Midbrain (tissue), 1 donor: ENCODE measurements around the gene PFDN1.

Experiments
- DNase-seq: peaks from one replicate; lab custom pipeline; 2025; lab: John Stamatoyannopoulos, UW

The PFDN1 gene

DNA sequence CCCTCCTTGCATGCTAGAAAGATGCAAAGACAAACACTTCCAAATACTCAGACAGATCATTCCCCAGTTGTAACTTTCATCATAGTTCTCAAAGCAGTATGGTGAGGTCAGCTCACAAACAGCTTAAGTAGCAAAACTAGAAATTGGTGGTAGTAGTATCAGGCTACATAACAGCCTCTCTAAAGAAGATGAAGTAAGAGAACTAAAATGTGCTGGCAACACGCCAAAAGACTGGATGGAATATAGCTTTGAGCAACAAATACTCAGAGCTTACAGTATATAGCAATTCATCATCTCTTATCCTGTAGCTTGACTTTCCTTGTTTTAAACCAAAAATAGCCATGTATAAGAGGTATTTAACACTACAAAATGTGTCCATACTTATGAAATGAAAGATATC, 7.5 kb downstream of the PFDN1 start:
- no peak for DNase-seq

- no peak for DNase-seq
These were observed 8.1 kb downstream of the PFDN1 start for GRCh38 chr5:140294753-140295152.

DNA sequence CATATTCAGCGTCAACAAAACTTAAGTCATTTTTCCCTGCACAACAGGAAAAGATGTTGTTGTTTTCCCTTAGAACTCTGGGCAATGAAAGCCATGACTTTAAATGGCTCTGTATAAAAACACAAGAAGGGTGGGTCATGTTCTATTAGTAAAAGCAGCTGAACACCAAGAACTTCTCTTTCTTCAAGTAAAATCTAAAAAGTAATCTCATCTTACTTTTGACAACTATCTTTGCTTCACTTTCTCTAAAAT, 9.1 kb downstream of the PFDN1 start:
- DNase-seq, result no peak

- DNase-seq, result no peak
These were observed 9.6 kb downstream of the PFDN1 start for GRCh38 chr5:140293091-140293848.

GRCh38 chr5:140292212-140293036, 10.5 kb downstream of the PFDN1 start:
- no peak for DNase-seq

- DNase-seq, result no peak
These were observed 14.9 kb downstream of the PFDN1 start for GRCh38 chr5:140287801-140288521.

GRCh38 chr5:140286424-140286823, 16.5 kb downstream of the PFDN1 start:
- DNase-seq, result no peak

DNA sequence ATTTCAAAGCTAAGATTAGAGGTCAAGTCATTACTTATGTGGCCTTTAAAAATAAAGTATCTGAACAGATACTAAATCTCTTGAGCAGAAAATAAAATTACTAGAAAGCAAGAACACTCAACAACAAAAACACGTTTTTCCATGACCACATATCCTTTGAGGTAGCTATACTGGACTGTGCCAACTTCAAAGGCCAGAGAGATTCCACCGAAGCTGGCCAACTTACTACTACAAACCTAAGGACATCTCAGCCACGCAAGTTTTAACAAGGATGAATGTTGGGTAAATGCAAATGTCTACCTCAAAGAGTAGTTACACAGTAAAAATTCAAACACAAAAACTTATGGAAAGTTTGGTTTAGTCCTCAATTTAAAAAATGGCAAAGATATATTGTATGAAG, 18.9 kb downstream of the PFDN1 start:
- DNase-seq, result no peak

DNA sequence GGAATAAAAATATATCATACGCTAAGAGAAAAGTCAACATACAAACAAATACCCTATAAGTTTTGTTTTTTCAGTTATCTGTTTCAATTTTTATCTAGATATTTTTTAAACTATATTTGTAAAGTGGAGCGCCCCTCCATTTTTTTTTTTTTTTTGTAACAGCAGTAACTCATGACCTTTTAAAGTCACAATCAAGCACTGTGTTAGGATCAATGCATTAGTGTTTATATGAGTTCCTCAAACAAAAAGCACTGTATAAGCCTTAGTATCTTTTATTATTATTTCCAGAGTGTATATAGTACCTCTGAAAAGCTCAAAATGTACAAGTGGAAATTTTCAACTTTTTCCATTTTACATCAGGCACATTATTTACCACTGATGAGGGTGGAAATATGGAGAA, 20.6 kb downstream of the PFDN1 start:
- no peak for DNase-seq

DNA sequence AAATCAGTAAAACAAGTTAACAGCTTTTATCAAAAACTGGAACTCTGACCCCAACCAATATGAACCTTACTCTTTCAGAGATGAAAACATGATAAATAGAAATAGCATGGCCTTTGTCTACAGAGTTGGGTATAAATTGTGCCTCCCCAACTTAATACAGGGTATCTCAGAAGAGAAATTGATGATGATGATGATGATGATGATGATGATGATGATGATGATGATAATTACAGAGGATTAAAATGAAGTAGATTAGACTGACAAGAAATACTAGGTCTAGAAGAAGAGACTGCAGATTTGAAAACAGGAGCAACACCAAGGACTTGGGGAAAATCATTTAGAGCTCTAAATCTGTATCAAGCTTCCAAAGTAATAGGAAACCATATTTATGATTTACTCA, 27.1 kb downstream of the PFDN1 start:
- no peak for DNase-seq

GRCh38 chr5:140273401-140273877, 29.5 kb downstream of the PFDN1 start:
- DNase-seq, result no peak

DNA sequence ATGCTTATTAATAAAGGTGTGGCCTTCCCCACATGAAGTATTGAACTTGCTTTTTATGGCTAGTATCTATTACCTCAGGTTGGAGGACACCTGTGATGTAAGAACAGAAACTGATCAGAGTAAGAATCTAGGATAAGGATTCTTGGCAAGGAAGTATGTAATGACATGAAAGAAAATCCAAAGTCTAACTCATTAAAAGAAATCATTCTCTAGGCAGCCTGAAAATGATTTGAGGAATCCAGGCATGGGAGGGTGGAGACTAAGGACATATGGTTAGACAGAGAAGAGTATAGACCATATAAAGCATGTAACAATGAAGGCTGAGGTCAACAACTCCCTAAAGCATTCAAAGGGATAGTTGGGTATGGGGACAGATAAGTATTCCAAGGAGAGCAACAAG, 32.9 kb downstream of the PFDN1 start:
- no peak for DNase-seq

DNA sequence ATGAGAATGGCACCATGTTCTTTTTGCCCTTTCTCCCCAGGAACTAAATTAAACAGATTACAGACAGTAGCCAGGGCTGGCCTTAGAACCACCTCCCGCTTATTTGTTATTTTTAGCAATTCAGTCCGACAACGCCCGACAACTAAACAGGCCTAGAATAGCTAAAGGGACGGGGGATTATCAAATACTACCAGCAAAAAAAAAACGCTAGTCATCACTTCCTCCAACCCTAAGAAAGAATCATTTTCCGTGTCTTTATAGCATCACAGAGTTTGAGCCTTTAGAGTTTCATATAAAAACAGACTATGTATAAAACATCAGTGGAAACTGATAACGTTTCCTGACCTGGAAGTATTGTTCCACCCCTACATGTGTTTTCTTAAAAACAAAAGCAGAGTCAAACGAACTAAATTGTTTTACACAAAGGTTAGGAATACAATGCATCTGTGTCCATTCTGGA, 35.3 kb downstream of the PFDN1 start:
- DNase-seq, result no peak

DNA sequence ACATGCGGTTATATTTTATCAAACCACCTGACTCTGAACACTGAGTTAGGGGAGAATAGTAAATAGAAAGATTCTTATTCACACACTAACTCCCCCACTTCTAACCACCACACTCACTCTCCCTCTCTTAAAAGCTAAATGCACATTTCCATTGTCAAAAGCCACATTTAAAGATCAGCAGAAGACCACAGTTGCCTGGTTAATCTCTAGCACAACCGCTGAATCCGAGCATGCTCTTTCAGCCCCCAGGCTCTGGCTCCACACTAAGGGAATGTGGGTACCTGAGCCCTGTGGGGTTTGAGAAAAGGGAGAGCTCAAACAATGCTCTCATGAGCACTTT, 35.7 kb downstream of the PFDN1 start:
- no peak for DNase-seq

- DNase-seq, result no peak
These were observed 36.3 kb downstream of the PFDN1 start for GRCh38 chr5:140266471-140267200.

DNA sequence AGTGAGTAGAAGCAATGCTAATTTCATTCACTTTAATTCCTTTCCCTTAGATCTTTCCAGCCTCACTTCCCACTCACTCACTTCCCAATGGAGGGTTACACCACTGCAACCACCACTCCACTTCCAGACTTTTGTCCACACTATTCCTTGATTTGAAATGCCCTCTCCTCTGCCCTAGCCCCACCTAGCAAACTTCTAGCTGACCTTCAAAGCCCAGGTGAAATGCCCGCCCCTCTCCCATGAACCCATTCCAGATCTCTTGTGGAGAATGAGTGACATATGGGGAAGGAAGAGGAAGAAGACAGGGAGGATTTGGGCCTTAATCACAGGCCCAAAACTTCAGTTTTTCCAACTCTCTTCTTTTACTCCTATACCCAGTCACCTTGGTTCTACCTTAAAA, 37.1 kb downstream of the PFDN1 start:
- no peak for DNase-seq

DNA sequence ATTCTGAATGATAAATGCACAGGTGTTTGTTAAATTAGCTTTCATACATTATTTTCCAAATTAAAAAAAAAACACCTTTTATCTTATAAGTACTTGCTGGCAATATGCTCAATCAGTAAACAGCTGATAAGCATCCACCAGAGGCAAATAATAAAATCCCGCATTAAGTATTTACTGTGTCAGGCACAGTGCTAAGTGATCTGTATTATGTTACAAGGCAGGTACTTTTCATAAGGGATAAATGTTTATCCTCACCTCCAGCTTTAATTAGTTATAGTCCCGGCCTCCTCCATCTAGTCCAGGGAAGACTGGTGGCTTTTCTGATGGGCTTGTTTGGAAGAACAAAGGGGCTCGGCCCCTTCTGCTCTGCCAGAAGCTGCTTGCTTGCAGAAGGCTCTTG, 40.1 kb downstream of the PFDN1 start:
- DNase-seq, result no peak

DNA sequence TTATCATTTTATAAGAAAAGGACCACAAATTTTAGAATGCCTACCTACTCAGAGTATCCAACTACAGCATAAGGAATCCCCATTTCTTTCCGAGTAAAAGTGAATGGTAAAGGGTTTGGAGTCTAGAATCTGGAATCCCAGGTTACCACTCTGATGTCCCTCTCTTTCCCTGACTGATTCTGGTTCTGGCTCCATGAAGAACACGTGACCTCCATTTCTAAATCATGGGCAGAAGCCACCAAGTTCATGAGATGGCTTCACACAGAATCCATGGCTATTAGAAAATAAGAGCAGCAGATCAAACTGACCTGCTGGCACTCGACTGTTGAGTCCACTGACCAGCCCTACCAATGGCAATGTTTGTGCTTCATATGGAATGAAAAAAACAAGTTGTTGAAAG, 40.7 kb downstream of the PFDN1 start:
- no peak for DNase-seq

GRCh38 chr5:140261403-140262171, 41.3 kb downstream of the PFDN1 start:
- DNase-seq, result peak; percentile 51

DNA sequence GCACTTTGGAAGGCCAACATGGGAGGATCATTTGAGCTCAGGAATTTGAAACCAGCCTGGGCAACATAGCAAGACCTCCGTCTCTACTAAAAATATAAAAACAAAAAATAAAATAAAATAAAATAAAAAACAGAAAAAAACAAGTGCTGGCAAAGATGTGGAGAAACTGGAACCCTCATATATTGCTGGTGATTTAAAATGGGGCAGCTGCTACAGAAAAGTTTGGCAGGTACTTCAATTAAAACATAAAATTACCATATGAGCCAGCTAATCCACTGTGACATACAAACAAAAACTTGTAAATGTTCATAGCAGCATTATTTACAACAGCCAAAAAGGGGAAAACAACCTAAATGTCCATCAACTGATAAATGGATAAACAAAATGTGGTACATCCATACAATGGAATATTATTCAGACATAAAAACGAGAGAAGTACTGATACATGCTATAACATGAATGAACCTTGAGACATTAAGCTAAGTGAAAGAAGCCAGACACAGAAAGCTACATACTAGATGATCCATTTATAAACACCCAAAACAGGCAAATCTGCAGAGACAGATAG, 42.7 kb downstream of the PFDN1 start:
- no peak for DNase-seq

GRCh38 chr5:140259500-140259899, 43.4 kb downstream of the PFDN1 start:
- DNase-seq, result no peak
